ENCODE data around the gene MRPL23.

The MRPL23 gene

DNA sequence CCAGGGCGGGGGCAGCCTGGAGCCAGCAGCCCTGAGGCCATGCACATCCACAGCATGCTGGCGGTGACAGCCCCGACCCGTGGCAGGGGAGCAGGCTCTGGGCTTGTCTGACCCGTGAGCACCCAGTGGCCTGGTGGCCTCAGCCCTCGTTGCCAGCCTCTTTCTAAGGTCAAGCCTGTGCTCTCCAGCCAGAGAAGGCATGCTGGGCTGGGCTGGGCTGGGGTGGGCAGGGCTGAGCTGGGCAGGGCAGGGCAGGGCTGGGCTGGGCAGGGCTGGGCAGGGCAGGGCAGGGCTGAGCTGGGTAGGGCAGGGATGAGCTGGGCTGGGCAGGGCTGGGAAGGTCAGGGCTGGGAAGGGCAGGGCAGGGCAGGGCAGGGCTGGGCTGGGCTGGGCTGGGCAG is 39.9 kb downstream of the MRPL23 start:
- CTCF ChIA-PET, result interaction anchor here (1.0 to 1.6 kb wide), 2 partner anchors 164 to 293 kb away, joined by 3 to 5 read pairs; no protein-coding TSS in a partner anchor
- POLR2A ChIA-PET, result no interaction called here
- TF ChIP-seq CTCF (IDR thresholded peaks at IDR 0.05; ENCODE audit: control extremely low read depth, extremely low read depth, low read depth, missing control alignments), result no peak

GRCh38 chr11:1988174-1988573 is 41.0 kb downstream of the MRPL23 start:
- POLR2A ChIA-PET, result no interaction called here
- no peak for DNase-seq (ENCODE audit: extremely low spot score)
- CTCF ChIA-PET, result interaction anchor here (1.3 kb wide), 1 partner anchor 12 kb away, joined by 3 read pairs; no protein-coding TSS in a partner anchor
- TF ChIP-seq CTCF (IDR thresholded peaks at IDR 0.05; ENCODE audit: control extremely low read depth, extremely low read depth, low read depth, missing control alignments), result no peak

More for the DNA sequence above, 39.9 kb downstream of the MRPL23 start:
- DNase-seq (ENCODE audit: extremely low spot score), result no peak

GRCh38 chr11:1988667-1989317 is 41.7 kb downstream of the MRPL23 start:
- DNase-seq (ENCODE audit: extremely low spot score), result no peak
- ChIA-PET CTCF (interaction anchor here (1.3 kb wide), 1 partner anchor 12 kb away, joined by 3 read pairs; no protein-coding TSS in a partner anchor), POLR2A (no interaction called here)
- no peak for TF ChIP-seq CTCF (IDR thresholded peaks at IDR 0.05; ENCODE audit: control extremely low read depth, extremely low read depth, low read depth, missing control alignments)

DNA sequence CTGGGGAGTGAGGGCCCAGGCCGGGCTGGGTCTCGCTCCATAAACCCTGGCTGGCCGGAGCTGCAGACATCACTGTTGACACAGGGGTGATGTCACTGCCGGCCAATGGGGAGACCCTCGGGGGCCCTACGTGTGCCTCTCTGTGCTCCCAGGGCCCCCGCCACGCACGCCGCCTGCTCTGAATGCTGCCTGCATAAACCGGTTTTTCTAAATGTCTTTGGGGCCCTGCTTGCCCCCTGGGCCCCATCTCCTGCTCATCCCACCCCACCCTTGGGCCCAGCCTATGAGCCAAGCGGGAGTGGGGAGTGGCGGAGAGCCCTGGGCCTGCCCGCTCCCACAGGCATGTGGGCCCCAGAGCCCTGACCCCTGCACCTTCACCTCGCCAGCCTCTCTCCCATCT is 42.8 kb downstream of the MRPL23 start:
- no peak for TF ChIP-seq CTCF (IDR thresholded peaks at IDR 0.05; ENCODE audit: control extremely low read depth, extremely low read depth, low read depth, missing control alignments)
- ChIA-PET CTCF (interaction anchor here (0.7 kb wide), 1 partner anchor 296 kb away, joined by 4 read pairs; no protein-coding TSS in a partner anchor), POLR2A (no interaction called here)
- no peak for DNase-seq (ENCODE audit: extremely low spot score)

- POLR2A ChIA-PET, result no interaction called here
- CTCF ChIA-PET, result interaction anchor here (1.0 to 1.6 kb wide), 3 partner anchors 11 to 297 kb away, joined by 3 read pairs; no protein-coding TSS in a partner anchor
- no peak for DNase-seq (ENCODE audit: extremely low spot score)
- TF ChIP-seq CTCF (IDR thresholded peaks at IDR 0.05; ENCODE audit: control extremely low read depth, extremely low read depth, low read depth, missing control alignments), result no peak
These were observed 43.9 kb downstream of the MRPL23 start for GRCh38 chr11:1990872-1991578.

DNA sequence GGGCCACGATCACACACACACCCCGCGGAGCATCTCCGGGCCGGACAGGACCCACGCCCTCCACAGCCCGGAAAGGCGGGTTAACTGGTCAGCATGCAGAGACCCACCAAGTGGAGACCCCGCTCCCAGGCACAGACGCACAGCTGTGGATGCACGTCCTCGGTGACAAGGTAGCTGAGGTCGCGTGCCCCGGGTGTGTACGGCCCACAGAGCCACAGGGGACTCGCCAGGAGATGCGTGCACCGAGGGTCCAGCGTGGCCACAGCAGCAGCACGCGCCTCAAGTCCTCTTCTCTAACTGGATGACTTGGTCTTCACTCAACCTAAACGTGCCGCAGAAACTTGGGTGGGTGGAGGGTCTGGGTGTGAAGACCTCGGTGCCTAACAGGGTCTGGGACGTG is 45.0 kb downstream of the MRPL23 start:
- ChIA-PET POLR2A (no interaction called here), CTCF (interaction anchor here (1.0 to 1.6 kb wide), 3 partner anchors 10 to 298 kb away, joined by 3 read pairs; no protein-coding TSS in a partner anchor)
- no peak for TF ChIP-seq CTCF (IDR thresholded peaks at IDR 0.05; ENCODE audit: control extremely low read depth, extremely low read depth, low read depth, missing control alignments)
- no peak for DNase-seq (ENCODE audit: extremely low spot score)
